IMR-90 (cell line): ENCODE results near the gene GIPC3. TPM values are rescaled to one million over a fixed set of nuclear protein-coding genes. Genes with fewer than 3 reads are reported as not detected.
A peak's percentile ranks its signal among the peaks of the same experiment; 100 is the strongest.

Source experiments
- ATAC-seq: fragments of 200-7000 bp; cut with Tn5 transposase; 2 replicates; pipeline ENCODE4 v1.9.1; 2020; ENCODE audit warnings: low read depth, mild to moderate bottlenecking, moderate library complexity
- BruUV-seq: library from RNA; stranded (reverse); fragments of 400-500 nt; replicated peaks from 2 replicates; lab custom pipeline; 2021; lab: Mats Ljungman, UMichigan
- CTCF ChIA-PET: fragments of 300-600 bp; formaldehyde crosslinking; extraction: SDS; loops from one replicate; lab custom pipeline; 2021; ENCODE audit warnings: antibody characterized with exemption; lab: Yijun Ruan, JAX
- POLR2A ChIA-PET: fragments of 300-600 bp; sonication (Branson Sonifier 250); formaldehyde crosslinking; loops from one replicate; lab custom pipeline; 2022; ENCODE audit warnings: antibody characterized with exemption; ENCODE audit not compliant: unreplicated experiment; lab: Charles Lee
- DNase-seq: peaks from one replicate; pipeline ENCODE4 v3.0.0; 2013
- H2AFZ ChIP-seq: replicated peaks from 2 replicates; pipeline ENCODE3; 2013; ENCODE audit warnings: low read length, mild to moderate bottlenecking; ENCODE audit not compliant: poor library complexity
- H2AK5ac ChIP-seq: 2 replicates; pipeline ENCODE4 v1.6.1; 2013; ENCODE audit warnings: low read depth, low read length, inconsistent platforms
- H2AK9ac ChIP-seq: replicated peaks from 2 replicates; pipeline ENCODE3; 2013; ENCODE audit warnings: mild to moderate bottlenecking, low read depth, low read length, moderate library complexity; ENCODE audit not compliant: poor library complexity
- H2BK120ac ChIP-seq: 2 replicates; pipeline ENCODE4 v1.6.1; 2013; ENCODE audit warnings: low read depth, low read length, inconsistent platforms
- H2BK15ac ChIP-seq: 3 replicates; pipeline ENCODE4 v1.6.1; 2013; ENCODE audit warnings: low read depth, low read length, inconsistent platforms
- H2BK20ac ChIP-seq: 2 replicates; pipeline ENCODE4 v1.6.1; 2013; ENCODE audit warnings: low read depth, mild to moderate bottlenecking, inconsistent platforms, low read length, moderate library complexity
- H2BK5ac ChIP-seq: 2 replicates; pipeline ENCODE4 v1.6.1; 2013; ENCODE audit warnings: mild to moderate bottlenecking, low read depth, low read length, inconsistent platforms; ENCODE audit not compliant: poor library complexity, severe bottlenecking
- H3K14ac ChIP-seq: replicated peaks from 2 replicates; pipeline ENCODE4 v1.6.1; 2013; ENCODE audit warnings: low read depth, low read length, inconsistent platforms
- H3K18ac ChIP-seq: 2 replicates; pipeline ENCODE4 v1.6.1; 2013; ENCODE audit warnings: low read depth, low read length, control low read depth
- H3K23ac ChIP-seq: 2 replicates; pipeline ENCODE4 v1.6.1; 2013; ENCODE audit warnings: low read depth, low read length, inconsistent platforms
- H3K27ac ChIP-seq: 2 replicates; pipeline ENCODE4 v1.5.1; 2013; ENCODE audit warnings: mild to moderate bottlenecking, control low read depth, low read length; ENCODE audit not compliant: insufficient read depth
- H3K27me3 ChIP-seq: 2 replicates; pipeline ENCODE4 v1.6.1; 2013; ENCODE audit warnings: low read length; ENCODE audit not compliant: control insufficient read depth, insufficient read depth
- H3K36me3 ChIP-seq: 2 replicates; pipeline ENCODE4 v1.6.1; 2013; ENCODE audit warnings: low read length, mixed read lengths; ENCODE audit not compliant: control insufficient read depth, insufficient read depth
- H3K4ac ChIP-seq: 2 replicates; pipeline ENCODE4 v1.6.1; 2013; ENCODE audit warnings: low read depth, low read length, inconsistent platforms
- H3K4me1 ChIP-seq: 2 replicates; pipeline ENCODE4 v1.6.1; 2013; ENCODE audit warnings: low read length, mixed read lengths; ENCODE audit not compliant: control insufficient read depth, insufficient read depth
- H3K4me2 ChIP-seq: 2 replicates; pipeline ENCODE4 v1.6.1; 2013; ENCODE audit warnings: low read depth, mild to moderate bottlenecking, control low read depth, low read length, moderate library complexity
- H3K4me3 ChIP-seq: 2 replicates; pipeline ENCODE4 v1.5.1; 2013; ENCODE audit warnings: low read depth, mild to moderate bottlenecking, control low read depth, low read length, moderate library complexity; ENCODE audit not compliant: insufficient read depth
- H3K56ac ChIP-seq: 2 replicates; pipeline ENCODE4 v1.6.1; 2013; ENCODE audit warnings: low read length, inconsistent platforms; ENCODE audit not compliant: insufficient read depth; ENCODE audit errors: extremely low read depth
- H3K79me1 ChIP-seq, 2 experiments: 2 replicates each; pipeline ENCODE4 v1.6.1; 2013; ENCODE audit warnings: low read length in 2 of 2, inconsistent platforms in 1 of 2, low read depth in 1 of 2
- H3K9ac ChIP-seq: 2 replicates; pipeline ENCODE4 v1.6.1; 2013; ENCODE audit warnings: low read depth, low read length, control low read depth
- H3K9me1 ChIP-seq: 2 replicates; pipeline ENCODE4 v1.6.1; 2013; ENCODE audit warnings: low read length, inconsistent platforms; ENCODE audit not compliant: insufficient read depth
- H3K9me3 ChIP-seq: 2 replicates; pipeline ENCODE4 v1.6.1; 2013; ENCODE audit warnings: low read length; ENCODE audit not compliant: control insufficient read depth, insufficient read depth
- H4K20me1 ChIP-seq: 2 replicates; pipeline ENCODE4 v1.6.1; 2013; ENCODE audit warnings: low read length, inconsistent platforms; ENCODE audit not compliant: insufficient read depth
- H4K5ac ChIP-seq: 2 replicates; pipeline ENCODE4 v1.6.1; 2013; ENCODE audit warnings: mild to moderate bottlenecking, low read depth, low read length, control low read depth
- H4K8ac ChIP-seq, 2 experiments: 2 replicates each; pipeline ENCODE4 v1.6.1; 2013; ENCODE audit warnings: low read depth in 2 of 2, low read length in 2 of 2, control low read depth in 1 of 2, inconsistent platforms in 1 of 2
- H4K91ac ChIP-seq: 2 replicates; pipeline ENCODE4 v1.6.1; 2013; ENCODE audit warnings: low read depth, low read length, inconsistent platforms; ENCODE audit not compliant: insufficient read depth
- BHLHE40 ChIP-seq: fragments of 150-350 bp; IDR thresholded peaks from 2 replicates; pipeline ENCODE4 v1.6.1; 2016; ENCODE audit warnings: mild to moderate bottlenecking, low read depth, low read length
- CEBPB ChIP-seq: IDR thresholded peaks from 2 replicates; pipeline ENCODE4 v1.6.1; 2012; ENCODE audit warnings: low read depth, low read length, improper control_type of control experiment
- CHD1 ChIP-seq: IDR thresholded peaks from 2 replicates; pipeline ENCODE4 v1.6.1; 2012; ENCODE audit warnings: low read depth, low read length, improper control_type of control experiment
- CTCF ChIP-seq: conservative IDR thresholded peaks from 2 replicates; pipeline ENCODE4 v1.5.1; 2012; ENCODE audit warnings: mild to moderate bottlenecking, low read depth, low read length, improper control_type of control experiment
- FOS ChIP-seq: fragments of 150-350 bp; IDR thresholded peaks from 2 replicates; pipeline ENCODE4 v1.6.1; 2016; ENCODE audit warnings: low read depth, low read length
- MAZ ChIP-seq: IDR thresholded peaks from 2 replicates; pipeline ENCODE4 v1.6.1; 2012; ENCODE audit warnings: low read depth, mild to moderate bottlenecking, low read length, improper control_type of control experiment, moderate library complexity, borderline replicate concordance
- MXI1 ChIP-seq: IDR thresholded peaks from 2 replicates; pipeline ENCODE4 v1.6.1; 2012; ENCODE audit warnings: low read depth, mild to moderate bottlenecking, low read length, moderate library complexity, borderline replicate concordance
- NFE2L2 ChIP-seq: fragments of 150-350 bp; IDR thresholded peaks from 2 replicates; pipeline ENCODE4 v1.6.1; 2016; ENCODE audit warnings: low read depth, mild to moderate bottlenecking, low read length
- RAD21 ChIP-seq: IDR thresholded peaks from 2 replicates; pipeline ENCODE4 v1.6.1; 2012; ENCODE audit warnings: low read length, improper control_type of control experiment
- RCOR1 ChIP-seq: IDR thresholded peaks from 2 replicates; pipeline ENCODE4 v1.6.1; 2012; ENCODE audit warnings: mild to moderate bottlenecking, low read length, improper control_type of control experiment; ENCODE audit not compliant: insufficient replicate concordance
- WGBS, 2 experiments: methylation state at CpG; one replicate each; pipeline versions ENCODE4 v1.1.5 to v1.1.7; 2013; ENCODE audit warnings: missing lambda C conversion rate in 2 of 2; ENCODE audit not compliant: insufficient read length in 1 of 2; ENCODE audit errors: extremely low coverage in 2 of 2; 5-methylcytosine and 5-hydroxymethylcytosine counted together
- dilution Hi-C: fragments of 300-500 bp; cut with HindIII; formaldehyde crosslinking; loops from one replicate; pipeline ENCODE4 v1.14.3; 2018; ENCODE audit warnings: low sequenced_read_pairs; ENCODE audit not compliant: unreplicated experiment
- in situ Hi-C: fragments of 300-500 bp; cut with MboI; formaldehyde crosslinking; loops from 3 replicates; pipeline ENCODE4 v1.14.3; 2019; ENCODE audit warnings: low sequenced_read_pairs, inconsistent platforms, mixed read lengths
- intact Hi-C: fragments of 100-400 bp; cut with micrococcal nuclease; formaldehyde crosslinking; loops from 2 replicates; pipeline ENCODE4 v1.10.0; 2022
- polyA plus RNA-seq, 3 experiments: library from polyadenylated mRNA; depleted of rRNA; stranded (reverse); fragments of >200 nt; gene quantifications; 2 replicates each; pipeline ENCODE4 v1.2.3, GENCODE V29; 2012; ENCODE audit warnings: low replicate concordance in 1 of 3
- total RNA-seq: library from RNA; depleted of rRNA; stranded (reverse); fragments of >200 nt; gene quantifications from 2 replicates; pipeline ENCODE4 v1.2.3, GENCODE V29; 2012

The GIPC3 gene
- total and polyA plus RNA-seq, 2 of the 4 experiments (the other 2 are of a cell fraction) = under 0.01 to 0.36 TPM

- Histone ChIP-seq H3K36me3 (peaks cover 25% of the 10 kb centered on the region), H3K23ac (no peak overlapping the region), H2AK5ac (peak overlapping the region; percentile 96; the same call in 1 of the 2 replicates), H3K56ac (no peak overlapping the region), H3K79me1 (peaks cover 7 to 17% of the 10 kb centered on the region in 2 experiments), H4K5ac (no peak overlapping the region), H3K4ac (peak overlapping the region; percentile 33), H3K9me3 (no peaks in the 10 kb centered on the region), H2AFZ (no peak overlapping the region), H2AK9ac (no peak overlapping the region), H3K4me3 (0 out of 2 replicates have a peak overlapping the region, but pooled peaks have one; percentile 56), H3K4me1 (peaks cover 11% of the 10 kb centered on the region), H4K8ac (peak overlapping the region in 1 of 2 experiments; percentile 94; a peak in 1 of 4 replicates), H4K20me1 (no peaks in the 10 kb centered on the region), H3K27me3 (no peaks in the 10 kb centered on the region), H3K9me1 (0 out of 2 replicates have a peak, but pooled peaks cover 6% of the 10 kb centered on the region), H3K14ac (no peak overlapping the region), H3K27ac (no peak overlapping the region), H3K4me2 (no peak overlapping the region), H3K18ac (no peak overlapping the region), H2BK120ac (no peak overlapping the region), H4K91ac (no peak overlapping the region; the same call in 1 of the 2 replicates), H2BK20ac (no peak overlapping the region), H2BK5ac (no peak overlapping the region), H2BK15ac (no peak overlapping the region), H3K9ac (no peak overlapping the region)
- DNase-seq (no peak), ATAC-seq (no peak)
- no CpG with 5 or more reads among the region's 3 CpGs for WGBS, 2 experiments
- no TSS peak for BruUV-seq
- dilution Hi-C loops (no loop called here), in situ Hi-C loops (loop anchor here (25.0 kb wide), 1 partner anchor 296 kb away; no protein-coding TSS in a partner anchor), intact Hi-C loops (no loop called here)
- TF ChIP-seq BHLHE40 (no peak), NFE2L2 (no peak), FOS (no peak), MXI1 (no peak), RAD21 (no peak), CEBPB (no peak), CTCF (no peak), RCOR1 (no peak), CHD1 (no peak), MAZ (no peak)
- POLR2A ChIA-PET = no interaction called here
- CTCF ChIA-PET = no interaction called here
Measured at GRCh38 chr19:3608079-3608641, 22.9 kb downstream of the GIPC3 start.
